Myocyte (in vitro differentiated cells): Measurements from ENCODE around the gene ALOX12B. TPM values are rescaled to one million over a fixed set of nuclear protein-coding genes. Genes with fewer than 3 reads are reported as not detected.

Experiments
- DNase-seq: peaks from one replicate; pipeline ENCODE4 v3.0.0-alpha.2; 2012; ENCODE audit warnings: low read depth
- polyA plus RNA-seq: library from polyadenylated mRNA; unstranded; fragments of >200 nt; gene quantifications from one replicate; pipeline ENCODE4 v1.2.1, GENCODE V29; 2012; ENCODE audit warnings: missing spikeins
- total RNA-seq: library from RNA; depleted of rRNA; stranded (reverse); fragments of >200 nt; gene quantifications from 2 replicates; pipeline ENCODE4 v1.2.3, GENCODE V29; 2014

Gene ALOX12B
- 0.16 and 0.40 TPM in 2 replicates for total RNA-seq
- polyA plus RNA-seq: not detected

GRCh38 chr17:8087075-8087951, at the start of gene ALOX12B:
TSS of gene ALOX12B (minus strand) at chr17:8087716. CDS start at chr17:8087442, 274 bp downstream.
- DNase-seq: peak; percentile 47

GRCh38 chr17:8133941-8134340, 46.4 kb upstream of the ALOX12B start:
- DNase-seq: no peak

DNA sequence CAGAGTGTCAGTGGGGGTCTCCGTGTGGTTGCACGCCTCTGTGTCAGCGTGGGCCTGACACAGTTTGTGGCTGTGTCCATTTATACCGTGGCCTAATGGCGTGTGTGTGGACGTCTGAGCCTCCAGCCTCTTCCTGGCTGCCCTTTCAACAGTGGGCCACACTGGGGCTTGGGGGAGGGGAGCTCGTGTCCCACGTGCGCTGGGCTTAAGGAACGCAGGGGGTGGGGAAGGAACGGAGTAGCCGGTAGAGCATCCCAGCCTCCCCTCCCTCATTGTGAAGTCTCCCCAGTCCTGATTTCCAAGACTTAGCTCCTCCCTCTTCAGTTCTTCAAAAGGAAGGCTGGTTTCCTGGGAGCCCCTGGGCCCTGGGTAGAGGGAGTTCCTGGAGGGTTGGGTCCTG, 45.9 kb upstream of the ALOX12B start:
- no peak for DNase-seq

- no peak for DNase-seq
Observed at GRCh38 chr17:8131844-8132441, 44.4 kb upstream of the ALOX12B start.

GRCh38 chr17:8128125-8128784, 40.7 kb upstream of the ALOX12B start:
- DNase-seq: no peak

DNA sequence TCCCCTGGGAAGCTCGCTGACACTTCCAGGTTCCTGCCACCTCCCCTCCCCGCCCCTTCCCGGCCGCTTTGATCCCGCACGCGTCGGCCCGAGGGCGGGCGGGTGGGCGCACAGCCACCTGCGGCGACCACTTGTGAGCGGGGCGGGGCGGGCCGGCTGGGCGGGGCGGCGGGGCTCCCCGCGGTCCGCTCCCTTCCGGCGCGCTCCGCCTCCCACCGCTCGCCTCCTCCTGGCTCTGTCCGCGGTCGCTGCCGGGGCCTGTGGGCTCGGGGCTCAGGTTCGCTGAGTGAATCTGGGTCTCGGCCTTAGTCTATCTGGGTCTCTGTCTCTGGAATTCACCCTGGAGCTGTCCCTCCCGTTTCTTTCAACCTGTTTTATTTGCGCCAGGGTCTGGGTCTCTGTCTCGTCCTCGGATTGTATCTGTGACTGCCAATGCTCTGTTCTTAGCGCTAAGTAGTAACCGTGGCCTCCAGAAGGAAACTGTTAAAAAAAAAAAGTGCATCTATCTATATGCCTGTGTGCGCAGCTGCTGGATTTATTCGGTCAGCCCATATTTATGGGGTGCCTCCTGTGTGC, 39.1 kb upstream of the ALOX12B start:
- DNase-seq: peak; percentile 49

GRCh38 chr17:8125947-8126490, 38.5 kb upstream of the ALOX12B start:
- peak; percentile 20 for DNase-seq

DNA sequence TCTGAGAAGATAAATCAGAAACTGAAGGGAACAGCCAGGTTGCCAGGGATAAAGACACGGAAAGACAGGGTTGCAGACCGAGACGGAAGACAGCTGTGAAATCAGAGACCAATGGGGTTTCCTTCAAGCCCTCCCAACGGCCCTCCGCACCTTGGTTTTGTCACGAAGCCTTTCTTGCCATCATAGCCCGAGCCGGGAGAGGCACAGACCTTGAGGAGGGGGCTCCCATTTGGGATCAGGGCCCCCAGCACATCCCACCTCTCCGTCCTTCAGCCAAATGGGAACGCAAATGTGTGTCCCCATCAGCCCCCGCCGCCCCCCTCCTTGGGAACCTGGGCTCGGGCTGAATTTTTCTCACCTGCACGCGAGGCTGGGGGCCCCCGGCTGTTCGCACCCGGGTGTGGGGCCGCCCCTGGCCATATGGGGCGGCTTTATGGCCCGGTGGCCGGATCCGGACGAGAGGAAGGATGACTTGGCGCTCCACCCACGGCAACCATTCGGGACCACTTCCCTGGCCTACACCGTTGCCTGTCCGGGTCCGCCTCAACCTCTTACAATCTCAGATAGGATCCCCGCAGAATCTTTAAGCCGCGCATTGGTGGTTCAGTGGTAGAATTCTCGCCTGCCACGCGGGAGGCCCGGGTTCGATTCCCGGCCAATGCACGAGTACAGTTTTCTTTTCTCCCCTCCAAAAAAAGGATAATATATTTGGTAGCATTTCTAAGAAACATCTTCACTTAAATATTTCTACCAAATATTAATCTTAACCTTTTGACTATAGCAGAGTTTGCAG, 37.8 kb upstream of the ALOX12B start:
- peak; percentile 77 for DNase-seq

GRCh38 chr17:8124350-8125153, 37.0 kb upstream of the ALOX12B start:
- peak; percentile 21 for DNase-seq

GRCh38 chr17:8123695-8124349, 36.3 kb upstream of the ALOX12B start, which contains the start of gene HES7:
TSS of gene HES7 (minus strand) at chr17:8124106. CDS start at chr17:8124084, 22 bp downstream.
- peak; percentile 42 for DNase-seq

- peak; percentile 45 for DNase-seq
Observed at GRCh38 chr17:8122924-8123694, 35.6 kb upstream of the ALOX12B start.

GRCh38 chr17:8122422-8122923, 35.0 kb upstream of the ALOX12B start:
- DNase-seq: peak; percentile 72

DNA sequence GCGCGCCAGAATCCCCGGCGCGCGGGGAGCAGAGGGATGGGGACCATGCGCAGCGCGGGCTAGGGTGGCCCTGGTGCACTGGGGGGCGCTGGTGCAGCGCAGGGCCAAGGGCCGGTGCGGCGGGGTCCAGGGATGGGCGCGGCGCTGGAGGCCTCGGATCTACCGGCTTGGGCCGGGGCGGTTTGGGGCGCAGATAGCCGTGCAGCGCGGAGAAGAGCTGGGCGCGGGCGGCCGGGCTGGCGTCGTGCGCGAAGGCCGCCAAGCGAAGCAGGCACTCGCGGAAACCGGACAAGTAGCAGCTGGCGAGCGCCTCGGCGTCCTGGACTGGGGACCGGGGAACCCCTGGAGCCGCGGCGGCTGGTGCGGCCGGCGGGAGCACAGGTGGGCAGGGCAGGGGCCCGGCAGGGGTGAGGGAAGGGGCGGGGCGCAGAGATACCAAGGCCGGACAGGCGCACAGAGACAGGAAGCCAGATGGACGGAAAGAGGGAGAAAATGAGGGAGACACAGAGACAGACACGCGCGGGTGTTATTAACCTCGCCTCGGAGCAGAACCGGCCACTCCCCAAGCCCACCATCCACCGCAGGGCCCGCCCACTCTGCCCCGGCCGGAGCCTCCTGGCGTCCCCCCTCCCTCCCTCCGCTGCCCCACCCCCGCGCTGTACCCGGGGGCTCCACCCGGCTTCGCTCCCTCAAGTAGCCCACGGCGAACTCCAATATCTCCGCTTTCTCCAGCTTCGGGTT, 34.3 kb upstream of the ALOX12B start:
- DNase-seq: peak; percentile 82

GRCh38 chr17:8121407-8121680, 33.8 kb upstream of the ALOX12B start:
- no peak for DNase-seq

DNA sequence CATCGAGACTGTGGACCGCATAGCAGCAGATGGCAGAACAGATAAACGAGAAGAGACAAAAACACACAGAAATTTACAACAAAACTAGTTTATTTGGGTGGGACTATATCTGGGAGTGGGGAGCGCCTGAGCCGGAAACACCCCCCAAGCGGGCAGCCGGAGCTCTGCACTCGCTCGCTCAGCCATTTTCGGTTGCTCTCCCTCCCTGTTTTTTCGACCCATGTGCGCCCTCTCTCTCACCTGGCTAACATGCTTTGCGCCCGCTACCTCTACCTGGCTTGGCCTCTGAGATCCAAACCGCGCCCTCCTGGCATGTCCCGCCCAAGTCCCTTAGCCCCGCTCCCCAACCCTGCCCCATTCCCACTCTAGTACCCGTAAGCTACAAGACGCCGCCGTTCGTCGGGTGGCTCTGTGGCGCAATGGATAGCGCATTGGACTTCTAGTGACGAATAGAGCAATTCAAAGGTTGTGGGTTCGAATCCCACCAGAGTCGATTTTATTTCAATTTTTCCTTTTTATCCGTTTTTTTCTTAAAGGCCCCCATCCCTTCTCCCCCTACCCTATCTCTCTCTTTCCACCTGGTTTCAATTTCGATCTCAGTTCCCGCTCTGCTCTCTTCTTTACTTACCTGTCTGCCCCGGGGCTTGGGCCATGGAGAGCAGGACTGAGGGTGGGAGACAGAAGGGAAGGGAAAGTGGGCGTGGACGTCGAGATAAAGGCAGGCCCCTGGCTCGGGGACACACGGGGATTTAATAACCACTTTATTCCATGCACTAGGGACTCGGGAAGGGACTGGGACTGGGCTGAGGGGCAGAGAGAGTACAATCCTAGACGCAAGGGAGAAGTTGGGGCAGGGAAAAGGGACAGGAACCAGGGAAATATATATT, 33.2 kb upstream of the ALOX12B start:
- DNase-seq: peak; percentile 73
